Sigmoid colon (tissue), 7 donors: ENCODE data around the gene ST6GALNAC3. TPM values are rescaled to one million over a fixed set of nuclear protein-coding genes. Genes with fewer than 3 reads are reported as not detected.

Experiments
- DNase-seq: peaks from one replicate; pipeline ENCODE4 v3.0.0-alpha.2; 2019
- H3K27ac ChIP-seq, 4 donors: fragments of 200-600 bp; sonication (generic); one replicate each; pipeline ENCODE4 v1.5.1; 2016 to 2019; ENCODE audit warnings: mild to moderate bottlenecking in 1 of 4
- H3K27me3 ChIP-seq, 3 donors: fragments of 200-600 bp; sonication (generic); one replicate each; pipeline ENCODE4 v1.5.1; 2019; ENCODE audit warnings: mild to moderate bottlenecking in 1 of 3
- H3K36me3 ChIP-seq, 4 donors: fragments of 200-600 bp; sonication (generic); one replicate each; pipeline ENCODE4 v1.5.1; 2016 to 2019
- H3K4me1 ChIP-seq, 4 donors: fragments of 200-600 bp; sonication (generic); one replicate each; pipeline ENCODE4 v1.5.1; 2017 to 2019
- H3K4me3 ChIP-seq, 4 donors: fragments of 200-600 bp; sonication (generic); one replicate each; pipeline ENCODE4 v1.5.1; 2017 to 2019; ENCODE audit warnings: mild to moderate bottlenecking in 2 of 4, moderate library complexity in 1 of 4
- H3K9me3 ChIP-seq, 4 donors: fragments of 200-600 bp in 3 of 4; sonication (generic) in 3 of 4; one replicate each; pipeline versions ENCODE4 v1.5.1 to v1.6.1; 2013 to 2019
- CTCF ChIP-seq, 4 experiments: fragments of 450-650 bp in 3 of 4; fragments of 200-600 bp in 1 of 4; IDR thresholded peaks; one replicate each; pipeline ENCODE4 v1.5.1; 2016 to 2019; ENCODE audit warnings: antibody characterized with exemption in 4 of 4, mild to moderate bottlenecking in 3 of 4, moderate library complexity in 2 of 4
- EP300 ChIP-seq, 4 donors: sonication (generic); formaldehyde crosslinking; IDR thresholded peaks; one replicate each; pipeline ENCODE4 v1.6.1; 2017; ENCODE audit warnings: antibody characterized with exemption in 4 of 4
- POLR2A ChIP-seq, 2 donors: fragments of 450-650 bp; IDR thresholded peaks; one replicate each; pipeline ENCODE4 v1.6.1; 2016; ENCODE audit warnings: antibody characterized with exemption in 2 of 2, mild to moderate bottlenecking in 2 of 2, moderate library complexity in 2 of 2
- POLR2AphosphoS5 ChIP-seq, 4 donors: sonication (generic); formaldehyde crosslinking; IDR thresholded peaks; one replicate each; pipeline ENCODE4 v1.6.1; 2017; ENCODE audit warnings: antibody characterized with exemption in 4 of 4
- WGBS, 2 donors: extraction: QIAGEN DNeasy Blood & Tissue Kit; methylation state at CpG; one replicate each; pipeline ENCODE4 v1.1.7; 2013; 5-methylcytosine and 5-hydroxymethylcytosine counted together
- intact Hi-C: fragments of 100-400 bp; cut with DNase I; formaldehyde crosslinking; loops from one replicate; pipeline ENCODE4 v1.15.1; 2023
- polyA plus RNA-seq, 3 donors: library from polyadenylated mRNA; stranded (reverse); fragments of 200-250 nt; gene quantifications; one replicate each; pipeline ENCODE4 v1.2.3, GENCODE V29; 2013
- total RNA-seq, 4 donors: library from RNA; depleted of rRNA; stranded (reverse); fragments of >200 nt; gene quantifications; one replicate each; pipeline ENCODE4 v1.1.0, GENCODE V29; 2016
- donor health status: healthy with polysubstance abuse.
- donor health status: Bipolar disorder and iron deficiency.
- donor health status: healthy.

The ST6GALNAC3 gene
- total and polyA plus RNA-seq, 7 donors, result 1.6 to 7.5 (median 2.5) TPM

GRCh38 chr1:76680651-76681050 lies 606.1 kb downstream of the ST6GALNAC3 start:
- TF ChIP-seq POLR2A (IDR thresholded peaks at IDR 0.05), result no peak
- TF ChIP-seq CTCF (IDR thresholded peaks at IDR 0.05), result no peak
- no peak for TF ChIP-seq POLR2AphosphoS5 (IDR thresholded peaks at IDR 0.05)
- TF ChIP-seq EP300 (IDR thresholded peaks at IDR 0.05), result no peak
- Histone ChIP-seq H3K27me3 (no peaks in the 10 kb centered on the region), H3K36me3 (no peaks in the 10 kb centered on the region), H3K4me1 (no peaks in the 10 kb centered on the region), H3K9me3 (no peaks in the 10 kb centered on the region), H3K4me3 (no peak overlapping the region), H3K27ac (no peak overlapping the region)
- intact Hi-C loops, result no loop called here
- no peak for DNase-seq
- 93 to 96% methylated on average over 1 of the region's 1 CpG for WGBS, 2 donors

- Histone ChIP-seq H3K4me1 (no peaks in the 10 kb centered on the region), H3K27ac (no peak overlapping the region), H3K27me3 (no peaks in the 10 kb centered on the region), H3K9me3 (no peaks in the 10 kb centered on the region), H3K4me3 (no peak overlapping the region), H3K36me3 (no peaks in the 10 kb centered on the region)
- intact Hi-C loops, result no loop called here
- no peak for DNase-seq
- TF ChIP-seq EP300 (IDR thresholded peaks at IDR 0.05) (no peak), CTCF (IDR thresholded peaks at IDR 0.05) (no peak)
- WGBS, 2 donors, result 89 to 92% methylated on average over 1 of the region's 1 CpG
Observed at GRCh38 chr1:76682138-76682537, 607.6 kb downstream of the ST6GALNAC3 start.

Other genes with a start within 250 kb of the ST6GALNAC3 start
- not detected for gene ASB17, start 142.3 kb upstream of the ST6GALNAC3 start, total RNA-seq
- gene ASB17, start 142.3 kb upstream of the ST6GALNAC3 start, polyA plus RNA-seq, result not detected